NCI-H526 (cell line): ENCODE data around the gene MSH6.
"Not testable (repeated sequence)": the region's sequence is repeated elsewhere in the genome, so short reads cannot be mapped to it uniquely, and the experiment has no call there.

ENCODE experiments used
- DNase-seq, 2 experiments: peaks; one replicate each; lab custom pipeline; 2025; lab: John Stamatoyannopoulos, UW

The MSH6 gene

GRCh38 chr2:47843407-47843806 is 60.5 kb downstream of the MSH6 start:
- DNase-seq: no peak

- no peak for DNase-seq
Measured at GRCh38 chr2:47844162-47844561, 61.2 kb downstream of the MSH6 start.

GRCh38 chr2:47849368-47849767 is 66.4 kb downstream of the MSH6 start:
- DNase-seq: no peak

GRCh38 chr2:47850198-47850597 is 67.3 kb downstream of the MSH6 start:
- DNase-seq: no peak

- not testable (repeated sequence) for DNase-seq
Measured at GRCh38 chr2:47853067-47853777, 70.3 kb downstream of the MSH6 start.
